Stomach (tissue), 4 donors: ENCODE results near the gene ACACB.

Experiments used
- CTCF ChIP-seq, 7 experiments: fragments of 450-650 bp in 4 of 7; fragments of 200-600 bp in 3 of 7; sonication (generic) in 3 of 7; IDR thresholded peaks; one replicate each; pipeline ENCODE4 v1.5.1; 2016 to 2019; ENCODE audit warnings: antibody characterized with exemption in 7 of 7, control low read depth in 2 of 7, mild to moderate bottlenecking in 1 of 7
- EP300 ChIP-seq: sonication (generic); formaldehyde crosslinking; IDR thresholded peaks from one replicate; pipeline ENCODE4 v1.6.1; 2017; ENCODE audit warnings: antibody characterized with exemption
- POLR2A ChIP-seq, 4 donors: fragments of 450-650 bp; IDR thresholded peaks; one replicate each; pipeline ENCODE4 v1.6.1; 2016; ENCODE audit warnings: antibody characterized with exemption in 4 of 4, control low read depth in 2 of 4, mild to moderate bottlenecking in 1 of 4, moderate library complexity in 1 of 4
- POLR2AphosphoS5 ChIP-seq, 3 donors: sonication (generic); formaldehyde crosslinking; IDR thresholded peaks; one replicate each; pipeline ENCODE4 v1.6.1; 2016; ENCODE audit warnings: antibody characterized with exemption in 3 of 3

- no peak for TF ChIP-seq POLR2AphosphoS5 (IDR thresholded peaks at IDR 0.05)
- TF ChIP-seq CTCF (IDR thresholded peaks at IDR 0.05) = no peak
- no peak for TF ChIP-seq POLR2A (IDR thresholded peaks at IDR 0.05)
- no peak for TF ChIP-seq EP300
These were observed 63.5 kb downstream of the ACACB start for GRCh38 chr12:109179927-109180326.
